ENCODE data around the gene BCKDHA.

DNA sequence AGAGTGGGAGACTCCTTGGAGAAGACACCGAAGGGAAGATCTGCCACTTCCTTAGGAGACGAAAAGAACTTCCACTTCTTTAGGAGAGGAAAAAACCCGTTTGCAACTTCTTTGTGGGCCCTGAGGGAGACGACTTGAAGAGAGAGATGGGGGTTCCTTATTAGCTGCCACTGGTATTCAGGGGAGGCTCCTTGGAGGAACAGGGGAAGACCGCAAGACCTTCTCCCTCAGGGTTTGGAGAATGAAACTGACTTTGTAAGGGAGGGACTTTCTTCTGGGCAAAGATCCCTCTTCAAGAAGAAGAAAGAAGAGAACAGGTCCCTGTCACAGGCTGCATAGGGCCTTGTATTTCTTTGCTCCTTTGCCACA, 416 bp downstream of the BCKDHA start:
- TF ChIP-seq, protein P1, sequence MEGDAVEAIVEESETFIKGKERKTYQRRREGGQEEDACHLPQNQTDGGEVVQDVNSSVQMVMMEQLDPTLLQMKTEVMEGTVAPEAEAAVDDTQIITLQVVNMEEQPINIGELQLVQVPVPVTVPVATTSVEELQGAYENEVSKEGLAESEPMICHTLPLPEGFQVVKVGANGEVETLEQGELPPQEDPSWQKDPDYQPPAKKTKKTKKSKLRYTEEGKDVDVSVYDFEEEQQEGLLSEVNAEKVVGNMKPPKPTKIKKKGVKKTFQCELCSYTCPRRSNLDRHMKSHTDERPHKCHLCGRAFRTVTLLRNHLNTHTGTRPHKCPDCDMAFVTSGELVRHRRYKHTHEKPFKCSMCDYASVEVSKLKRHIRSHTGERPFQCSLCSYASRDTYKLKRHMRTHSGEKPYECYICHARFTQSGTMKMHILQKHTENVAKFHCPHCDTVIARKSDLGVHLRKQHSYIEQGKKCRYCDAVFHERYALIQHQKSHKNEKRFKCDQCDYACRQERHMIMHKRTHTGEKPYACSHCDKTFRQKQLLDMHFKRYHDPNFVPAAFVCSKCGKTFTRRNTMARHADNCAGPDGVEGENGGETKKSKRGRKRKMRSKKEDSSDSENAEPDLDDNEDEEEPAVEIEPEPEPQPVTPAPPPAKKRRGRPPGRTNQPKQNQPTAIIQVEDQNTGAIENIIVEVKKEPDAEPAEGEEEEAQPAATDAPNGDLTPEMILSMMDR (conservative IDR thresholded peaks at IDR 0.05; ENCODE audit: low read length): no peak
- TF ChIP-seq EZH2phosphoT487 (IDR thresholded peaks at IDR 0.05; ENCODE audit: borderline replicate concordance, low read depth, low read length): no peak

Measured in OCI-LY7 (cell line).